ENCODE measurements around the gene MGAT5B. TPM values are rescaled to one million over a fixed set of nuclear protein-coding genes. Genes with fewer than 3 reads are reported as not detected.

MGAT5B gene
- total and polyA plus RNA-seq, 7 donors, result 0.16 to 0.83 (median 0.51) TPM; not detected in 2

DNA sequence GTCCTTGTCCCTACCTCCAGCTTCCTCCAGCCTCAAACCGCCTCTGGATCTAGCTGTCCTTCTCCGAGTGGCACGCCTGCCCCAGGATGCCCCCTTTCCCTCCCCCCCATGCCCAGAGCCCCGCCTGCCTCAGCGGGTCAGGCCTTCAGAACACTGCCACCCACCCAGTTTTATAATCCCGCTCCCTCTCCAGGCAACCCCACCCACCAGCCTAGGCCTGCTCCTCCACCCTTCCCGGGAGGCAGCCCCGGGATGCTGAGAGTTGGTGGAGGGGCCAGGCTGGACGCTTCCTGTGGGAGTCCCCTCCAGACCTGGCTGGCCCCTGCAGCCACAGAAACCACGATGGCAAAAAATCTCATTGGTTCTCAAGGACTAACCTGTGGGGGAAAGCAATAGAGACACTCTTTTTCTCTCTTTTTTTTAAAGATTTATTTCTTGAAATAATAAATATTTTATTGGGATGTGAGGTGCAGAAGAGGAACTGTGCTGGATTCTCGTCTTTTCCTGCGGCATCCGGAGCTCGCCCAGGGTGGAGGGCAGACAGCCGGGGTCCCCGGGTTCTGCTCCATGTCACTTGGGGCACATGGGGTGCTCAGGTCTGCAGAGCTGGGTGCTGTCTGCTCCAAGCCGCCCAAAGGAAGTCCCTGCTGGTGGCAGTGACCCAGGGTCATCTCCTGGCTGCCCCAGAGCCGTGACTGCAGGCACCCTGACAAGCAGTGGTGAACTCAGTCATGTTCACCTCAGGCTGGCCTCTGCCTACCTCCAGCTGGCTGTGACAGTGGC, 81.9 kb downstream of the MGAT5B start:
- WGBS, 2 donors, result 28 to 61% methylated on average over 18 of the region's 18 CpGs
- Histone ChIP-seq H3K36me3 (no peaks in the 10 kb centered on the region), H3K27me3 (peaks cover 0 to 3% (median 0%) of the 10 kb centered on the region in 3 donors), H3K4me3 (no peak overlapping the region), H3K27ac (no peak overlapping the region), H3K9me3 (no peaks in the 10 kb centered on the region), H3K4me1 (no peaks in the 10 kb centered on the region)
- TF ChIP-seq POLR2AphosphoS5 (IDR thresholded peaks at IDR 0.05) (no peak), EP300 (IDR thresholded peaks at IDR 0.05) (no peak), POLR2A (IDR thresholded peaks at IDR 0.05) (no peak)
- TF ChIP-seq, protein P1, sequence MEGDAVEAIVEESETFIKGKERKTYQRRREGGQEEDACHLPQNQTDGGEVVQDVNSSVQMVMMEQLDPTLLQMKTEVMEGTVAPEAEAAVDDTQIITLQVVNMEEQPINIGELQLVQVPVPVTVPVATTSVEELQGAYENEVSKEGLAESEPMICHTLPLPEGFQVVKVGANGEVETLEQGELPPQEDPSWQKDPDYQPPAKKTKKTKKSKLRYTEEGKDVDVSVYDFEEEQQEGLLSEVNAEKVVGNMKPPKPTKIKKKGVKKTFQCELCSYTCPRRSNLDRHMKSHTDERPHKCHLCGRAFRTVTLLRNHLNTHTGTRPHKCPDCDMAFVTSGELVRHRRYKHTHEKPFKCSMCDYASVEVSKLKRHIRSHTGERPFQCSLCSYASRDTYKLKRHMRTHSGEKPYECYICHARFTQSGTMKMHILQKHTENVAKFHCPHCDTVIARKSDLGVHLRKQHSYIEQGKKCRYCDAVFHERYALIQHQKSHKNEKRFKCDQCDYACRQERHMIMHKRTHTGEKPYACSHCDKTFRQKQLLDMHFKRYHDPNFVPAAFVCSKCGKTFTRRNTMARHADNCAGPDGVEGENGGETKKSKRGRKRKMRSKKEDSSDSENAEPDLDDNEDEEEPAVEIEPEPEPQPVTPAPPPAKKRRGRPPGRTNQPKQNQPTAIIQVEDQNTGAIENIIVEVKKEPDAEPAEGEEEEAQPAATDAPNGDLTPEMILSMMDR (IDR thresholded peaks at IDR 0.05), result no peak
- DNase-seq, result no peak
- intact Hi-C loops (cut with DNase I), result no loop called here

DNA sequence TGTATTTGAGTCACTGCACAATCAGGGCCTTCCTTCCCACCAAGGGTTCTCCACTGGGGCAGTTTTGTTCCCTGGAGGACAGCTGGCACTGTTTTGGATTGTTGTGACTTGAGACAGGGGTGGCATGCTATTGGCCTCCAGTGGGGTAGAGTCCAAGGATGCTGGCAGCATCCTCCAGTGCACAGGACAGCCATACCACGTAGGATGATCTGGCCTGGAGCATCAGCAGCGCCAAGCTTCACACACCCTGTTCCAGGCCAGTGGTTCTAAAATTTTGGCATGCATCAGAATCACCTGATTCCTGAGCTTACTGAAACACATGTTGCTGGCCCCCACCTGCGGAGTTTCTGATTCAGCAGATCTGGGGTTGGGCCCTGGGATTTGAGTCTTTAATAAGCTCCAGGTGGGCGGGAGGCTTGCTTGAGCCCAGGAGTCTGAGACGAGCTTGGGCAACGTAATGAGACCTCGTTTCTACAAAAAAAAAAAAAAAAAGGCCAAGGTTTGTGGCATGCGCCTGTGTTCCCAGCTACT, 83.2 kb downstream of the MGAT5B start:
- H3K27ac ChIP-seq, result no peak overlapping the region
- no peaks in the 10 kb centered on the region for H3K9me3 ChIP-seq
- H3K4me3 ChIP-seq, result no peak overlapping the region
- H3K36me3 ChIP-seq, result no peaks in the 10 kb centered on the region
- DNase-seq, result no peak
- WGBS, 2 donors, result 76 to 85% methylated on average over 8 of the region's 8 CpGs
- H3K27me3 ChIP-seq, result peaks cover 0 to 3% (median 0%) of the 10 kb centered on the region in 3 donors
- no peaks in the 10 kb centered on the region for H3K4me1 ChIP-seq
- TF ChIP-seq, protein P1 (IDR thresholded peaks at IDR 0.05), result no peak
- no peak for TF ChIP-seq POLR2A (IDR thresholded peaks at IDR 0.05)
- TF ChIP-seq EP300 (IDR thresholded peaks at IDR 0.05), result no peak
- no peak for TF ChIP-seq POLR2AphosphoS5 (IDR thresholded peaks at IDR 0.05)
- intact Hi-C loops (cut with DNase I), result no loop called here

DNA sequence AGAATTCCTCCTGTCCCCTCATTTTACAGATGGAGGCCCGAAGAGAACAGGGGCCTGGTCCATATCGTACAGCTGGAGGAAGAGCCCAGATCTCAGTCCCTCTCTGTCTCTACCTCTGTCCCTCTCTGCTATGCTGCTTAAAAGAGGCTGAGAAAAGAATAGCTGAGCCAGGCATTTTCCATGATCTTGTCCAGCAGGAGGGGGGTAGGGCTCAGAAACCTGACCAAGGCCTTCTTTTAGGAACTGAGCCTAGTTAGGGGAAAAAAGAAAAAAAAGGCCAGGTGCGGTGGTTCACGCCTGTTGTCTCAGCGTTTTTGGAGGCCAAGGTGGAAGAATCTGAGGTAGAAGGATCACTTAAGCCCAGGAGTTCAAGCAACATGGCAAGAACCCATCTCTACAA, 84.2 kb downstream of the MGAT5B start:
- Histone ChIP-seq H3K9me3 (no peaks in the 10 kb centered on the region), H3K27ac (no peak overlapping the region), H3K27me3 (peaks cover 0 to 6% (median 0%) of the 10 kb centered on the region in 3 donors), H3K4me3 (no peak overlapping the region), H3K4me1 (no peaks in the 10 kb centered on the region), H3K36me3 (no peaks in the 10 kb centered on the region)
- TF ChIP-seq EP300 (IDR thresholded peaks at IDR 0.05) (no peak), POLR2AphosphoS5 (IDR thresholded peaks at IDR 0.05) (no peak), POLR2A (IDR thresholded peaks at IDR 0.05) (no peak)
- TF ChIP-seq, protein P1 (IDR thresholded peaks at IDR 0.05), result no peak
- 90% methylated on average over 5 of the region's 5 CpGs for WGBS, 2 donors
- no peak for DNase-seq
- intact Hi-C loops (cut with DNase I), result no loop called here

DNA sequence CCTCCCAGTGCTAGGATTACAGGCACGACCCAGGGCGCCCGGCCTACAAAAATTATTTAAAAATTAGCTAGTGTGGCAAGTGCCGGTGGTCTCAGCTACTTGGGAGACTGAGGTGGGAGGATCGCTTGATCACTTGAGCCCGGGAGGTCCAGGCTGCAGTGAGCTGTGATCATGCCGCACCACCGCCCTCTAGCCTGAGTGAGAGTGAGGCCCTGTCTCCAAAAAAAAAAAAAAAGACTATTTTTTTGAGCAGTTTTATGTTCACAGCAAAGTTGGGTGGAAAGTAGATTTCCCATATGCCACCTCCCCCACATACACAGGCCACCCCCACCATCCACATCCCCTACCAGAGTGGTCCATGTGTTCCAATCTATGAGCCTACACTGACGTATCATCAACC, 84.9 kb downstream of the MGAT5B start:
- Histone ChIP-seq H3K36me3 (no peaks in the 10 kb centered on the region), H3K9me3 (no peaks in the 10 kb centered on the region), H3K4me3 (no peak overlapping the region), H3K27me3 (peaks cover 0 to 13% (median 0%) of the 10 kb centered on the region in 3 donors), H3K4me1 (no peaks in the 10 kb centered on the region), H3K27ac (no peak overlapping the region)
- 90 to 94% methylated on average over 9 of the region's 9 CpGs for WGBS, 2 donors
- TF ChIP-seq POLR2A (IDR thresholded peaks at IDR 0.05), result no peak
- TF ChIP-seq POLR2AphosphoS5 (IDR thresholded peaks at IDR 0.05), result no peak
- no peak for TF ChIP-seq EP300 (IDR thresholded peaks at IDR 0.05)
- DNase-seq, result no peak
- intact Hi-C loops (cut with DNase I), result no loop called here

DNA sequence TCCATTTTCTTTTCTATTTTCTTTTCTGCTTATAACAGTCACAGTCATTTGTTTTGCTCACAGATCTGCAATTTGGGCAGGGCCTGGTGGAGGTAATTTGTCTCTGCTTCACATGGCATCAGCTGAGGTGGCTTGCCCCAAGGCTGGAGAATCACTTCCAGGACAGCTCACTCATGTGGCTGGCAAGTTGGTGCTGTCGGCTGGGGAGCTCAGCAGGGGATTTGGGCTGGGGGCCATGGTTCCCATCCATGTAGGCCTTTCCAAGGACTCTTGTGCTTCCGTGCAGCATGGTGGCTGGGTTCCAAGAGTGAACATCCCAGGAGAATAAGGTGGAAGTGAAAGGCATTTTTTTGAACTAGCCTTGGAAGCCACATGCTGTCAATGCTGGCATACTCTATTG, 85.7 kb downstream of the MGAT5B start:
- 57 to 75% methylated on average over 2 of the region's 2 CpGs for WGBS, 2 donors
- intact Hi-C loops (cut with DNase I), result no loop called here
- H3K27me3 ChIP-seq, result peaks cover 0 to 14% (median 0%) of the 10 kb centered on the region in 3 donors
- H3K4me1 ChIP-seq, result no peaks in the 10 kb centered on the region
- H3K27ac ChIP-seq, result no peak overlapping the region
- no peak for TF ChIP-seq EP300 (IDR thresholded peaks at IDR 0.05)
- TF ChIP-seq POLR2AphosphoS5 (IDR thresholded peaks at IDR 0.05), result no peak
- TF ChIP-seq, protein P1 (IDR thresholded peaks at IDR 0.05), result no peak
- TF ChIP-seq POLR2A (IDR thresholded peaks at IDR 0.05), result no peak
- no peak for DNase-seq
- no peaks in the 10 kb centered on the region for H3K36me3 ChIP-seq
- no peaks in the 10 kb centered on the region for H3K9me3 ChIP-seq
- H3K4me3 ChIP-seq, result no peak overlapping the region

Data from sigmoid colon (tissue), 7 donors.